Stimulated activated CD8-positive, alpha-beta memory T cell treated with anti-CD3 and anti-CD28 coated beads, Interleukin-4, amount 100 ng/mL, for 48 hours (primary cell): ENCODE measurements around the gene GRAMD1A.
"Not testable (repeated sequence)": the region's sequence is repeated elsewhere in the genome, so short reads cannot be mapped to it uniquely, and the experiment has no call there.

Experiments used
- DNase-seq: peaks from one replicate; pipeline ENCODE4 v3.0.0-alpha.2; 2020

GRAMD1A gene

DNA sequence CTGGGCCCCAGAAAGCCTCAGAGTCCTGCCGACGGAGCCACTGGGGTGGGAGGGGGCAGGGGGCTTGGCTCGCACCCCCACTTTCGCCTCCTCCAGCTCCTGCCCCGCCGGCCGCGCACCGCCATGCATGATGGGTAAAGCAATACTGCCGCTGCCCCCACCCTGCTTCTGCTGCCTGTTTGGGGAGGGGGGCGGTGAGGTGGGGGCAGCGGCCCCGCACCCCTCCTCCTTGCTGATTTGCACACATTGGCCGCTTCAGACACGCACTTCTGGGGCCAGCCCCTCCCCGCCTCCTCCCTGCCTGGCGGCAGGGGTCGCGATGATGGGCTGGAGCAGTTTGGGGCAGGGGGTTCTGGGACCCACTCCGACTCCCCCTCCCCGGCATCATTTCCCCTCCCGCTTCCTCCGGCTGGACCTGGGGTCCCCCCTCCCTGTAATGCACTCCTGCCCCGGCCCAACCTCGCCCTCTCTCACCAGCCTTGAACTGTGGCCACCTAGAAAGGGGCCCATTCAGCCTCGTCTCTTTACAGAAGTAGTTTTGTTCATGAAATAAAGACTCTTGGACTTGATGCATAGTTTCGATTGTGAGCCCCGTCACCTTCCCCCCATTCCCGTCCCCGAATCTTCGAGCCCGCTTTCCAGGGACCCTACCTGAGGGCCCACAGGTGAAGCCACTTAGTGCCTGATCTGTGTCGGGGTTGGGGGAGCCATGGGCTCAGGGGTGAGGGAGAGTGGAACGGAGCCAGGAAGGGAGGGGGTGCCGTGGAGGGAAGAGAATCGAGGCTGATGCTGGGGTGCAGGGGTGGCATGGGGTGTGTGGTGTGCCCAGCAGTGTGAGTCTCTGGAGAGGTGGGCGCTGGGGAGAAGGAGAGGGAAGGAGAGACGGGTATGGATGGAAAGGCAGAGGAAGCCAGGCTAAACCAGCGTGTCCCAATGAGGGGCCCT lies 40.0 kb downstream of the GRAMD1A start:
- DNase-seq: no peak

GRCh38 chr19:35040826-35041547 lies 40.9 kb downstream of the GRAMD1A start:
- peak; percentile 52 for DNase-seq

- no peak for DNase-seq
Measured at GRCh38 chr19:35041548-35042055, 41.5 kb downstream of the GRAMD1A start, which contains the start of gene HPN. HPN (plus strand) TSS chr19:35041721; CDS start chr19:35042507, 786 bp downstream.

DNA sequence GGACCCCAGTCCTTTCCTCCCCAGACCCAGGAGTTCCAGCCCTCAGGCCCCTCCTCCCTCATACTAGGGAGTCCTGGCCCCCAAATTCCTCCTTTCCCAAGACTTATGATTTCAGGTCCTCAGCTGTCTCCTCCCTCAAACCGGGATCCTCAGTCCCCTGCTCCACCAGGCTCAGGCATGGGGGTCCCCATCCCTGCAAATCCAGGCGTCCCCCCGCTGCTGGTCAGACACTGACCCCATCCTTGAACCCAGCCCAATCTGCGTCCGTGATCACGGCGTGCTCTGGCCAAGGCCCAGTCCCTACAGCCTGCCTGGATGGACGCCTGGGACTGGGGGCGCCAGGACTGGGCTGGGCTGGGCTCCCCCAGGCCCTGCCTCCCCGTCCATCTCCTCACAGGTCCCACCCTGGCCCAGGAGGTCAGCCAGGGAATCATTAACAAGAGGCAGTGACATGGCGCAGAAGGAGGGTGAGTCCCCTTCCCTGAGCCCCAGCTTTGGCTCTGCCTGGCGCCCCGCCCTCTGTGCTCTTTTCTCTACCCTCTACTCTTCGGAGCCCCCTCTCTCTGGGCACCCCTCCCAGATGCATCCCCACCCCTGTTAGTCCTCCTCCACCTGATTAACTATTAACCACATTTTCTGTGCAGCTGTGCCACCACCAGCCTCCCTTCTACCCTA lies 42.1 kb downstream of the GRAMD1A start:
- no peak for DNase-seq

DNA sequence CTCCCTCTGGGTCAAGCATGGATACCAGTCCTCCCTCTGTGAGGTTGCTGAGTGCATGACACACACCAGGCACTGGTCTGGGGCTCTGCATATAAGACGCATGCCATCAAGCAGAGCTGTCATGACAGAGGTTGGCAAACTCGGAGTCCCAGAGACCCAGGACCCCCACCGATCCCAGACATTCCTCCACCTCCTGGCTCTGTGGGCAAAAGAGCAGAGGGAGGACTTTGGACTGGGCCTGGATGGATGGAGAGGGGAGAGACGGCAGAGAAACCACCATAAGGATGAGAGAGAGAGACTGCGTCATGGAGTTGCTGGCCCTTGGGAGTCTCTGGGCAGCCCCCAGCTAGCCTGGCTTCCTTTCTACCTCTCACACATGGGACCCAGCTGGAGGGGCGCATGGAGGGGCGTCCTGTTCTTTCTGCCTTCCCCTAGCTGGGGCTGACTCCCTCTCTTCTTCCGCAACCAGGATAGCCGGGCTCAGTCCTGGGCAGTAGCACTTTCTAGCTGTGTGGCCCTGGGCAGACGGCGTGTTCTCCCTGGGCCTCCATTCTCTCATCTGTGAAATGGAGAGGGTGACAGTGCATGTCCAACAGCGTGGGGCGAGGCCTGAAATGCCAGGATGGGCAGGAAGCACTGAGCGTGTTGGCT lies 43.0 kb downstream of the GRAMD1A start:
- DNase-seq: no peak

DNA sequence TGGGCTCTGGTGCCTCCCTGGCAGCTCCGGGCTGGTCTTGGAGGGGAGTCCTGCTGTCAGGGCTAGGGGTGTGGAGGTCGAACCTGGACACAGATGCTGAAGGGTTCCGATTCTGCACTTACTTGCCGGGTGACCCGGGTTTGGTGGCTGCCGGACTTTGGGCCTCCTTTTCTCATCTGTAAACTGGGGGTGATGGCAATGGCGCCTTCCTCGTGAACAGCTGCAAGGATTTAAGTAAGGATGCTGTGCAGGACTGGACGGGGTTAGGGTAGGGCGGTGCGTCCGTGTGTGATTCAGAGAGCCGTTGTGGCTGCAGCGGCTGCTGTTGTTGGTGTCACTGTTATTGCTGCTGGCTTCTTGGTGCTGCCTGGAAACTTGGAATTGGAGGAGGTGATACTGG lies 43.8 kb downstream of the GRAMD1A start:
- no peak for DNase-seq

GRCh38 chr19:35044317-35045117 lies 44.4 kb downstream of the GRAMD1A start:
- DNase-seq: peak; percentile 87

DNA sequence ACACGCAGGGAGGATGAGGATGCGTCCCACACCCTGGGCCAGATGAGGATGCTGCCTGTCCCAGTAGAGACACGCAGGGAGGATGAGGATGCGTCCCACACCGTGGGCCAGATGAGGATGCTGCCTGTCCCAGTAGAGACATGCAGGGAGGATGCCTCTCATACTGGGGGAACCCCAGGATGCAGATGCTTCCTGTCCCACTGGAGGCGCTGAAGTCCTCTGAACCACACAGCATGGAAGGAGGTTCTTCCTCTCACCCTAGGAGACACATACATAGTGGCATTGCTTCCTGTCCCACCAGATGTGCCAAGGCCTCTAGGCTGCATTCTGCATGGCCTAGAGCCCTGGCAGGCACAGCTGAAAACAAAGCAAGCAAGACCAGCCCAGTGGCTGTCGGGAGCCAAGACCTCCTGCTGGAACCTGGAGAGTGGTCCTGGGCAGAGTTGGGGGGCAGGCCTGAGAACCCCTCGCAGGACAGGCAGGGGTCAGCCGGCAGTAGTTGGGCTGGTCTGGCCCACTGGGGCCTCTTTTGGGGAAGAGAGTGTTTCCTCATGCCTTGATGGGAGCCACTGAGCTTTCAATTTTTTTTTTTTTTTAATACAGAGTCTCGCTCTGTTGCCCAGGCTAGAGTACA lies 45.7 kb downstream of the GRAMD1A start:
- DNase-seq: peak; percentile 51

DNA sequence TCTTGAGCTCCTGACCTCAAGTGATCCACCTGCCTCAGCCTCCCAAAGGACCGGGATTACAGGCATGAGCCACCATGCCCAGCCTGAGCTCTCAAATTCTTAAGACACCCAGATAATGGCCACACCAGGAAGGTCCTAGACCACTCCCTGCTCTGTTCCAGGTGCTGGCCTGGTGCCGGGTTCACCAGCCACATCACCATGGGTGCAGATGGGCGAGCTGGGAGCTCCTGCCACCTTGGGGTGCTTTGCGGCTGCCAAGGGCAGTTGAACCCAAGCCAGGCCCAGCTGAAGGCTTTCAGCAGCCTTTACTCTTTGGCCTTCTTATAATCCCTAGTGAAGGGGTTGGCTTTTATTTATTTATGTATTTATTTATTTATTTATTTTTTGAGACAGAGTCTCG lies 46.3 kb downstream of the GRAMD1A start:
- DNase-seq: no peak

GRCh38 chr19:35048911-35049411 lies 48.8 kb downstream of the GRAMD1A start:
- DNase-seq: no peak

DNA sequence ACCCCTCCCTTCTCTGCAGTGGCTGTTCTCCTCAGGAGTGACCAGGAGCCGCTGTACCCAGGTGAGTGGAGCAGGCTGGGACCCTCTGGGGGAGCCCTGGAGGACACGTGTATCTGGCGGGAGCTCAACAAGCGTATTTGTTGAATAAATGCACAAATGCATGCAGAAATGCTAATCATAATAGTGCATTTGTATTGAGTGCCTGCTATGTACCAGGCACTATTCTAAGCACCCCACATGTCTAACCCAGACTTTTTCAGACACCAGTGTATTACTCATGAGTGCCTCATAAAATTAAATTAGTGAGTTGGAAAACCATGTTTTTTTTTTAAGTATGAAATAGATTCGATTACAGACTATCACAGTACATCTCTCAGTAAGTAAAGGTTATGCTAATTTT lies 49.3 kb downstream of the GRAMD1A start:
- no peak for DNase-seq

GRCh38 chr19:35050662-35051061 lies 50.5 kb downstream of the GRAMD1A start:
- not testable (repeated sequence) for DNase-seq

GRCh38 chr19:35051268-35051667 lies 51.1 kb downstream of the GRAMD1A start:
- not testable (repeated sequence) for DNase-seq

DNA sequence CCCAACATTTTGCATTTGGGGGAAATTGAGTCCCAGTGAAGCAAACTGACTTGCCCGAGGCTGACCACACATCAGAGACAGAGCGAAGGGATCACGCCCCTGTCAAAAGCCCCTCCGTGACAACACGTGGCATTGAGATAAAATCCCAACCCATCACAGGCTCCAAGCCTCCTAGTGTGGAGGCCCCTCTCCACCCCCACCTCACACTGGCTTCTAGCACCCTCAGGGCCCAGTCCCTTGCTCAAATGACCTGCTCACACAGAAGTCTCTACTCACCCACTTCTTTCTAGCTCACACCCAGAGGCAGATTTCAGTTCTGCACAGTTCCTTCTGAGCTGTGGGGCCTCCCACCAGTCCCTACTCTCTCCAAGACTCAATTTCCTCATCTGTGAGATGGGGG lies 51.7 kb downstream of the GRAMD1A start:
- no peak for DNase-seq

- no peak for DNase-seq
Measured at GRCh38 chr19:35052599-35053190, 52.6 kb downstream of the GRAMD1A start.

GRCh38 chr19:35053667-35054293 lies 53.7 kb downstream of the GRAMD1A start:
- DNase-seq: no peak

GRCh38 chr19:35054626-35055025 lies 54.5 kb downstream of the GRAMD1A start:
- DNase-seq: no peak

GRCh38 chr19:35055715-35056179 lies 55.6 kb downstream of the GRAMD1A start:
- no peak for DNase-seq

DNA sequence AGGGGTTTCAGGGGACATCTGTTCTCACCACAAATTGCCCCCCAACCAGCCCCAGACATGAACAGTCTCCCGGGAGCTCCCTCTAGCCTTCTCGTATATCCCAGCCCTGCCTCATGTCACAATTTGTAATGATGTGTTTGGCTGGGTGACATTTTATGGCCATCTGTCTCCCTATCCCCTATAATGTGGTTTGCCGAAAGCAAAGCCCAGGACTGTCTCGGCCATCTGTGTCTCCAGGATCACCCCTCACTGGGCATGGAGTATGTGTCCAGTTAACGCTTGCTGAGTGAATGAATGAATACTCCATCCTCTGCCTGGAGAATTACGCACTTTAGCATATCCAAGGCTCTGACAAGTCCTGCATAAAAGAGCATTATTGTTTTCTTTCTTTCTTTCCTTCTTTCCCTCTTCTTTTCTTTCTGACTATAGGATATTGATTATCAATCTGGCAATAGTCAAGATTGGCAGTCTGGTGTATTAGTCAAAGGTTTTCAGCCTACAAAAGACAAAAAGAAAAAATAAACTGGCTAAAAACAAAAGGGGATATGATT lies 56.5 kb downstream of the GRAMD1A start:
- DNase-seq: no peak

- DNase-seq: no peak
Measured at GRCh38 chr19:35058370-35058769, 58.2 kb downstream of the GRAMD1A start.
